ENCODE measurements around the gene ZNF507.

- TF ChIP-seq CTCF (IDR thresholded peaks at IDR 0.05; ENCODE audit: low read depth, low read length, missing input control) = no peak
- TF ChIP-seq GABPA (IDR thresholded peaks at IDR 0.05 in 1 of 2, conservative IDR thresholded peaks at IDR 0.05 in 1 of 2) = no peak
- TF ChIP-seq TAF1 (conservative IDR thresholded peaks at IDR 0.05) = no peak
- no peak for TF ChIP-seq RXRA (IDR thresholded peaks at IDR 0.05)
- TF ChIP-seq SP1 (IDR thresholded peaks at IDR 0.05) = no peak
- no peak for TF ChIP-seq MAX (IDR thresholded peaks at IDR 0.05)
- TF ChIP-seq YY1 (IDR thresholded peaks at IDR 0.05) = no peak
- TF ChIP-seq EGR1 (IDR thresholded peaks at IDR 0.05; ENCODE audit: low read depth in 2 of 2) = no peak
- TF ChIP-seq ATF3 (IDR thresholded peaks at IDR 0.05) = no peak
- no peak for TF ChIP-seq REST (IDR thresholded peaks at IDR 0.05)
- no peak for TF ChIP-seq RAD21 (IDR thresholded peaks at IDR 0.05)
Measured at GRCh38 chr19:32361574-32362317, 16.3 kb downstream of the ZNF507 start.

All from liver (tissue), 3 donors.